GF-D8 (cell line): ENCODE data around the gene HIBCH.
A peak's percentile ranks its signal among the peaks of the same experiment; 100 is the strongest.
"Not testable (repeated sequence)": the region's sequence is repeated elsewhere in the genome, so short reads cannot be mapped to it uniquely, and the experiment has no call there.

Experiments used
- DNase-seq: peaks from one replicate; lab custom pipeline; 2025; lab: John Stamatoyannopoulos, UW

Gene HIBCH

GRCh38 chr2:190319555-190320498, at the start of gene HIBCH:
Gene HIBCH (minus strand): TSS chr2:190319826. CDS start chr2:190319750, 76 bp downstream.
- peak; percentile 97 for DNase-seq

- DNase-seq, result no peak
Measured at GRCh38 chr2:190367091-190367490, 47.5 kb upstream of the HIBCH start.

DNA sequence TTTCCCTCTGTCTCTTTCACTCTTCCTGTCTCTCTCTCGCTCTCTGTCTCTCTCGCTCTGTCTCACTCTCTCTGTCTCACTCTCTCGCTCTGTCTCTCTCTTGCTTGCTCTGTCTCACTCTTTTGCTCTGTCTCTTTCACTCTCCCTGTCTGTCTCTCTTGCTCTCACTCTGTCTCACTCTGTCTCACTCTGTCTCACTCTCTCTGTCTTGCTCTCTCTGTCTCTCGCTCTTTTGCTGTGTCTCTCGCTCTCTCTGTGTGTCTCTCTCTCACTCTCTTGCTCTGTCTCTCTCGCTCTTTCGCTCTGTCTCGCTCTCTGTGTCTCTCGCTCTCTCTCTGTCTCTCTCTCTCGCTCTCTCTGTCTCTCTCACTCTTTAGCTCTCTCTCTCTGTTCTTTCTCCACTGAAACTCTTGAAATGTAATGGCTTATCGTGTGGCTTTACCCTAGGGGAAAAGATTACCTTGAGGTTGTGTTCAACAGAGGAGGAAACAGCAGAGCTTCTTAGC, 46.7 kb upstream of the HIBCH start:
- DNase-seq, result no peak

GRCh38 chr2:190365499-190366204, 46.0 kb upstream of the HIBCH start:
- DNase-seq, result no peak

GRCh38 chr2:190362894-190363293, 43.3 kb upstream of the HIBCH start:
- DNase-seq, result no peak

DNA sequence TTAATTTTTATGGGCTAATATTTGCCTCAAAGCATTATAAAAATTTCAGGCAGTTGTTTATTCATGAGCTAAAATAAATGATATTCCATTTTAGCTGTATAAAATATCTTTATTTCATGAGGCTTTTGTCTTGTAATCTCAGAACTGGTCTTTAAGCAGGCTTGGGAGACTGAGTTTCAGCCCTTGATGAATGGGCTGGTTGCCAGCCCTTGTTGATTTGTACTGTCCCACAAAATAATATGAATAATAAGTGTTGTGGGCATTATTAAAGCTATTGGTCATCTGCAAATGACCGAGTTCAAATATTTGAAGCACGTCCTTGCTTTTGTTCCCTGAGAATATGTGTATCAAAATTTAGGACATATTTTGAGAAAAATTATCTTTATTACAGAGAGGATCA, 41.9 kb upstream of the HIBCH start:
- no peak for DNase-seq

DNA sequence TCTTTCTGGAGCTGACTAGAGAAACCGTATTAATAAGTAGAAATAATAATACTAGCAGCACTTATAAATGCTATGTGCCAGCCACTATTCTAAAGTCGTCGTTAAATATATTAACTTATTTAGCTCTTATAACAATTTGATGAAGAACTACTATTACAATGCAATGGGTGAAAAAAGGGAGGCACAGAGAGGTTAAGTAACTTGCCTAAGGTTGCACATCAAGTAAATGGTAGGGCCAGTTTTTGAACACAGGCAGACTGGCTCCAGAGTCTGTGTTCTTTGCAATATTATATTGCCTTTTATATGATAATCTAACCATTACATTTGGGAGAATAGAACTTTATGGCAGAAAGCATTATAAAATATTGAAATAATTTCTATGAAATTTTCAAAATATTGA, 41.3 kb upstream of the HIBCH start:
- no peak for DNase-seq

DNA sequence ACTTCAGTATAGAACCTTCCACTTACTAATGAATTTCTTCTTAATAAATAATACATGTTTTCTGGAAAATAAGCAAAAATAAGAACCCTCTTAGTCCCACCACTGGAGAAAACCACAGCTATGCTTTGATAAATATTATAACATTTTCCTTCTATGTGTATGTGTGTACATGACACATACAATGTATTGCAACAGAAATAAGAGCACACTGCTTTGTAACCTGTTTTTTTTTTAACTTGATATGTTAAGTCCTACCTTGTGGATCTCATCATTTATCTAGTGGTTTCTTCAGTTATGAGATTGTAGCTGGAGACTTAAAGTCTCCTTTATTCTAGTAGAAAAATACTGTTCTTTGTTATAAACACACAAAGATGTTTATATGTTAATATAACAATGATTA, 40.9 kb upstream of the HIBCH start:
- DNase-seq, result no peak

DNA sequence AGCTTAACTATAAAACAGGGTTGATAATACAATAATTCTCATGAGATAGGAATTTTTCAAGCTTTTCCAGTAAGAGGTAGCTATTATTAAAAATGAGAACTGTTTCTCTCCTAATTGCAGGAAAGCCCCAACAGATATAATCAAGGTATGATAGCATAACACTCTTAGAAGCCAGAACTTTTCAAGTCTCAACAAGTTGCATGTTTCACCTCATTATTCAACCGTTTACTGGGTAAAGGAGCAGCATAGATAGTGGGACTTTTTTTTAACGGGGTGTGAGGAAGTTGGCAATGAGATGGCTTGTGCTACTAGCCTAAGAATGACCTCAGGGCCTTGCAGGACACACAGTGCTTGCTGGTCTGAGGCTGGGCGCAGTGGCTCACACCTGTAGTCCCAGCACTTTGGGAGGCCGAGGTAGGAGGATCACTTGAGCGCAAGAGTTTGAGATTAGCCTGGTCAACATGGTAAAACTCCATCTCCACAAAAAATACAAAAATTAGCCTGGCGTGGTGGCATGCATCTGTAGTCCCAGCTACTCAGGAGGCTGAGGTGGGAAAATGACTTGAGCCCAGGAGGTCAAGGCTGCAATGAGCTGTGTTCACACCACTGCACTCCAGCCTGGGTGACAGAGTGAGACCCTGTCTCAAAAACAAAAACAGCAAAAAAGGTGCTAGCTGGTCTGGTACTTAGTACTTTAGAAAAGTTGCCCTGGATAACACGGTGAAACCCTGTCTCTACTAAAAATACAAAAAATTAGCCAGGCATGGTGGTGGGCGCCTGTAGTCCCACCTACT, 39.2 kb upstream of the HIBCH start:
- DNase-seq, result not testable (repeated sequence)

GRCh38 chr2:190357600-190357999, 38.0 kb upstream of the HIBCH start:
- no peak for DNase-seq

GRCh38 chr2:190355968-190356644, 36.5 kb upstream of the HIBCH start:
- DNase-seq, result peak; percentile 55

- DNase-seq, result no peak
Measured at GRCh38 chr2:190354003-190354690, 34.5 kb upstream of the HIBCH start.

GRCh38 chr2:190353537-190353899, 33.9 kb upstream of the HIBCH start:
- no peak for DNase-seq

DNA sequence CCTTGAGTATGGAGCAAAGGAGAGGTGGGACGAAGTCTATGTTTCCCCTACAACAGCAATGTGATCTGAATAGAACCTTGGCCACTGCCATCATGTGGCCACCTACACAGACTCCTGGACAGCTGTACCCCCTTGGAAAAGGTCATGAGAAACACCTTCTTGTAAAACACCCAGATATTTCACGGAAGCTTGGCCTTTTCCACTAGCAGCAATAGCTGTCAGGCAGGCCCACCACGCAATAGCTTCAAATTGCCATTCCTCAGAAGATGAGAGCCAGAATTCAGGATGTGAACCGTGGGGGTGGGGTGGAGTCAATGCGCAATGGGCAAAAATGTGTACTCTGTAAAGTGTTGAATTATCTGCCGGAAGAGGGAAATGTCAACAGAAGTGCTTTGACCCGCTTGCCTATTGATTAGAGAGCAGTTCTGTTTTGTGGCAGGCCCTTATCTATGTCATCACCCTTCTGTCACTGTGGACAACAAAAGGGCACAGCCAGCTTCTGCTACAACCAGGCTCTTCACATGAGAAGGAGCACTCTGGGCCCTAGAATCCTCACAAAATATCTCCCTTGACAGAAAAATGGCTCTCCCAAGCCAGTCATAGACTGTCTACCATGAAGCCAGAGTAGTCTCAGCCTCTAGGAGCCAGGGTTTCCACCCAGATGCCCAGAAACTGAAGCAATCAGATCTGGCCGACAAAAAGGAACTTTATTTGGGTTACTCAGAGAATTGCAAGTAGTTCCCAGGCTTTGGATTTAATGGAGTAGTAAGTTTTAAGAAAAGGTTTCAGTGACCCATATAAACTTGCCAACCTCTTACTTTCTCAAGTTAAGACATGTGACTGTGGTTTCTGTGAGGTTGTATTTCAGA, 33.3 kb upstream of the HIBCH start:
- no peak for DNase-seq

DNA sequence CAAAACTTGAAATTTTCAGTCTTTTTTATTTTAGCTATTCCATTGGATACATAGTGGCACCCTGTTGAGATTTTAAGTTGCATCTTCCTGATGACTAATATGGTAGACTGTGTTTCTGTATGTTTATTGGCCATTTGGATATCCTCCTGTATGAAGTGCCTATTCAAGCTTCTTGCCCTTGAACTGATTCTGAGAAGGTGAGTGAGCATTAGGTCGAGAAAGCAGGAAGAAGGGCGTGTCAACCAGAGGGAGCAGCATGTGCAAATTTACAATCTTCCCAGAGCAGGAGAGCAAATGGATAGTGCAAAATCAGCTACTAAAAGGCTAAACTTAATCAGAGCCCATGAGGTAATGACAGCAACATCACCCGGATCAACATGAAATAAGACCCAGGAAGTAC, 32.3 kb upstream of the HIBCH start:
- DNase-seq, result no peak

- DNase-seq, result no peak
Measured at GRCh38 chr2:190350371-190350770, 30.7 kb upstream of the HIBCH start.

DNA sequence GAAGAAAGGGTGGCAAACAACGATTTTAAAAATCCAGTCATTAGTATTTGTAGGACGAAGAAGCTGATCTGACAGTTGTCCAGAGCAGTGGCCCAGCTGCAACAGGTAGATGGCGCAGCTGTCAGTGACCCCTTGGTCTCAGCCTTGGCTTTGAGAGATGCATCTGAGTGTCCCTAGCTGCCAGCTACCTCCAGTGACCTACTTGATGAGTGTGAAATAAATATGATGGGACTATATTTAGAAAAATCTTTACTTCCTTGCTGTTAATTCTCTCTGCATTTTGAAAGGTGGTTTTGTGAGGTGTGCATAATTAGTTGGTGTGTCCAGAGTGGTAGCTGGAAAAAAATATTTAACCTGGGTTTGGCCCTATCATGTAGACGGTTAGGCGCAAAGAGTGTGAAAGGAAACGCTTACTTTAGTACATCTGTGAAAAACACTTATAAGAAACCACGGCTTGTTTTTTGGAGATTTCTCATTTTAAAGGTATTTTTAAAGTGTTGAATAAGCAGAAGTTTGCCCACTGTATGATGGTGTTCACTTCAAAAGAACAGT, 24.7 kb upstream of the HIBCH start:
- peak; percentile 19 for DNase-seq

- peak; percentile 82 for DNase-seq
Measured at GRCh38 chr2:190343536-190344275, 24.1 kb upstream of the HIBCH start, which contains the start of gene INPP1. Gene INPP1 (plus strand): TSS chr2:190343589. CDS start chr2:190360103, 16,514 bp downstream.

DNA sequence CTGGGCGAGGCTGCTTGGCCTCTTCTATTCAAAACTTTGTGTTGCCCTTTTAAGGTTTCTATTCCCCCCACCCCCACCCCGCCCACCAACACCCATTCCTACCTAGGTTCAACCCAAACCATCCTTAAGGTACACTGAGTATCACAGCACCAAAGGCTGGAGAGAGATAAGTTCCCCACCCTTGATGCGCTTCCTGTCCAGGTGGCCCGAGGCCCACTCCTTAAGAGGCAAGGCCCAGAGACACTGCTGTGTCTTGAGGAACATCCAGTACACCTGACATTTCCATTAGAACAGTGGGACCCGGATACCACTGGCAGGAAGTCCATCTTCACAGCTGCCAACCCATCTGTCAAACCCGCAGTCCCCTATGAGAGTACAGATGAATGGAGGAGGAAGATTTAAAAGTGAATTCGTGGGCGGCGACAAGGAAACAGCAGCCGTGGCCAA, 23.5 kb upstream of the HIBCH start:
- peak; percentile 15 for DNase-seq
